T1000 (cell line): Measurements from ENCODE around the gene FKRP.
"Not testable (repeated sequence)": the region's sequence is repeated elsewhere in the genome, so short reads cannot be mapped to it uniquely, and the experiment has no call there.

Experiments
- DNase-seq: peaks from one replicate; lab custom pipeline; 2025; ENCODE audit warnings: mixed read lengths; lab: John Stamatoyannopoulos, UW

The FKRP gene

DNA sequence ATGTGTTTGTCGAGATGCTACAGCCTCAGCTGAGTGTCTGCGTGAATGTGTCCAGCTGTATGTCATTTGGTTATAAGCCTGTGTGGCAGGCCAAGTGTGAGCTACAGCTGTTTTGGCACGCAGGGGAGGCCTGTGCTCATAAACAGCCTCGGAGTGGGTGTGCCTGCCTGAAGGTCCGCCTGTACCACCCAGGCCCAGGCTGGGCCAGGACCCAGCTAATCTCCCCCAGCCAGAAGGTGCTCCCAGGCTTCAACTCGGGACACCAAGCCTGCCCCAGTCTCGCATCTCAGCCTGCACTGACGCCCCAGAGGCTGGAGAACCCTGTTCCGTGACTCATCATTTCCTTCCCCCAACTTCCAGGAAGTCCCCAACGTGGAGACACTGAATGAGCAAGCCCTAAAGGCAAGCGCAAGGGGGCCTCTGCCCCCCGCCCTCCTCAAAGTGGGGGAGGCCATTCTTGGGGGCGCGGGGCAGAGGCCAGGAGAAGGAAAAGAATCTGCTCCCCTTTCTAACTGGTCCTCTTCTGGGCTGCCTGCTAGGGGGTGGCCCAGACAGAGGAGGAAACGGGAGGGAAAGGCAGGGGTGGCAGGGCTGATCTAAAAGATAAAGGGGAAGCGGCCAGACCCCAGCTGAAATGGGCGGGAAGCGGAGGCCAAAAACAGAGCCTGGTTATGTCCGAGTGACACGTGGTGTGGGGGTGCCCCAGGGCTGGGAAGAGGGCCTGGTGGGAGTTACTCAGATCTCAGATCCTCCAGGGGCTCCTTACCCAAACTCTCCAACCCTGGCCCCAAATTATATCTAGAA is 40.6 kb downstream of the FKRP start:
- peak; percentile 44 for DNase-seq

DNA sequence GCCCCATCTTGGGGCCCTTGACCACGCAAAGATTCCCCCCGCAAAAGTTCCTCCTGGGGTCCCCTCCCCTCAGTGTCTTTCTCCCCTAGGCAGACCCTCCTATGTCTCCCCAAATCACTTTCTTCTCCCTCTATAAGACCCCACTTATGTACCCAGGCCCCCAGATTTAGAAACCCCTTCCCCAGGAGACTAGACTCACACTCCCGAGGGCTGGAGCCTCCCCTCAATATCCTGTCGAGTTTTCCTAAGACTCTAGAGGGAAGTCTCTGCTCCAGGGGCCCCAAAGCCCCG is 41.1 kb downstream of the FKRP start:
- DNase-seq, result no peak

DNA sequence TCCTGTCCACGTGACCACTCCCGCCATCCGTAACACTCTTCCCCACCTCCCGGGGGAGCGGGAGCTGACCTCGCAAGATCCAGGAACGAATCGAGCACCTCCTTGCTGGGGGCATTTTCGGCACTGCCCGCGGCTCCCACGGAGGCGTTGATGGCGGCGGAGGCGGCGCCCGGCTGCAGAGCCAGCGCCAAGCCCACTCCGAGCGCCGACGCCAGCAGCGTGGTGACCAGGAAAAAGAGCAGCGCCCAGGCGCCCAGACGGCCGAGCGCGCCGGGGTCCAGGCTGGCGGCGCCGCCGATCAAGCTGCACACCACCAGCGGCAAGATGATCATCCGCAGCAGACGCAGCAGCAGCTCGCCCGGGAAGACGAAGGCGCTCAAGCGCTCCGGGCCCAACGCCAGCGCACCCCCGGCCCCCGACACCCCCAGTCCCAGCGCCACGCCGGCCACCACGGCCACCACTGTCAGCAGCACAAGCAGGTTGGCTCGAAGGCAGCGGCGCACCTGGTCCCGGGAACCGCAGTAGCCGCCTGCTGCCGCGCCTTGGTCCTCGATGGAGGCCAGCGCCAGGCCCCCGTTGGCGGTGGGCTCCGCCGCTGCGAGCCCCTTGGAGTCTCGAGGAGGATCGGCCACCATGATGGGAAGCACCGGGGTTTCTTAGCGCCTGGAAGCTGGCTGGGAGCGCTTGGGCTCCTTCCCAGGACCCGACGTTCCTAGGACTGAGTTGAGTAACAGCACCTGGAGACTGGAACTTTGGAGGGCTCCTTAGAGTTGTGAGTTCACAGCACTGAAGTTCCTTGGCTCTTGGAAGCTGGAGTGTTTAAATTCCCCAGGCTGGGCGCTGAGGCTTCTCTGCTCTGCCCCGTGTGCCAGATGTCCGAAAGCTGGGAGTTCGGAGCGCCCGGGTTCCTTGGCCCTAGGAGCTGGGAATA is 41.7 kb downstream of the FKRP start:
- DNase-seq, result peak; percentile 26

DNA sequence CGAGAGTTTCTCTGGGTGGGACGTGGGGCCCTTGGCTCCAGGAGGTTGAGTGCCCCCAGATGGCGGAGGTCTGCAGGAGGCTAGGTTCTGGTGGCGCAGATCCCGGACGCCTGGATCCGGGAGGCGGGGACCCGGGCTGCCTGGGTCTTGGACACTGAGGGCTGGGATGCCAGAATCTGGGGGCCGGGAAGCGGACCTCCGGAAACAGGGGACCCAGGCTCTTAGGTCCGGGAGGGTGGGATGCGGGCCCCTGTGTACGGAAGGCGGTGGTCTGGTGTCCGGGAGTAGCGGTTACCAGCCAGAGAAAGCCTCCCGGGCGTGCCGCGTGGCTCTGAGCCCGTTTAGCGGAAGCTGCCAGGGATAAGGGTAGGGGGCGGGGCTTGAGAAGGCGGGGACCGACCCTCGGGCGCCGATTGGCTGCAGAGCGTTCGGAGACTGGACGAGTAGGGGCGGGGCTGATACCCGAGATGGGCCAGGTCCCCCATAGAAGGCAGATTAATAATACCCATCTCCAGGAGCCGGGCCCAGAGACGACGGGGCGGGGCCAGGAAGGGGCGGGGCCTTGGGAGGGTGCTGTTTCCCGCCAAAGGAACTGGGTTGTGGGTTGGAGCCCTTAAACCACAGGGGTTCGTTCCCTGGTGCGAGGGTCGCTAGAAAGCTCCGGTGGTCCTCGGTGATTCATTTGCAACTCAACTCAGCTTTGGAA is 42.6 kb downstream of the FKRP start, which contains the start of gene SLC1A5:
TSS of gene SLC1A5 (minus strand) at position 333 of the 706 bp plus-strand sequence. CDS start 629 bp downstream, outside the sequence.
- DNase-seq, result peak; percentile 96

DNA sequence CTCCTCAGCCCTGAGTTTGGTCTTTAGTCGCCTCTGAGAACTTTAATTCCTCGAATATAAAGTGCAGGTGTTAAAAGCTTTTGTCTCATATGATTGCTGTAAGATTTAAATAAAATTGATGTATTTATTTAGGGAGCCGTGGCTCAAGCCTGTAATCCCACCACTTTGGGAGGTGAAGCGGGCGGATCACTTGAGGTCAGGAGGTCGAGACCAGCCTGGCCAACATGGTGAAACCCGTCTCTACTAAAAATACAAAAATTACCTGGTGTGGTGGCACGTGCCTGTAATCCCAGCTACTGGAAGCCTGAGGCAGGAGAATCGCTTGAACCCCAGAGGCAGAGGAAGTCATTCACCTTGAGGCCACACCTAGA is 43.1 kb downstream of the FKRP start:
- no peak for DNase-seq

DNA sequence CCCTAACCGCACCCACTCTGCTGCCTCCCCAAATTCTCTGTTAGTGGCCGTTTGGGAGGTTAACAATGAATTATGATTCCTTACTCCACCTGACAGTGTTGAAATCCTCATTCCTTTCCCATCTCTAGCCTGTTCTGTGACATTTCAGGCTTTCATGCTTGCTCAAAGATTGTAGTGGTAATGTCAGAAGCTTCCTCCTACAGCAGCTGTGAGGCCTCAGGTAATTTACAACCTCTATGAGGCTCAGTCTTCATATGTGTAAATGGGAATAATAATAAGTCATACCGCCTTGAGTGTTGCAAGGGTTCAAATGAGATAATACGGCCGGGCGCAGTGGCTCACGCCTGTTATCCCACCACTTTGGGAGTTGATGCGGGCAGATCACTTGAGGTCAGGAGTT is 43.5 kb downstream of the FKRP start:
- no peak for DNase-seq

DNA sequence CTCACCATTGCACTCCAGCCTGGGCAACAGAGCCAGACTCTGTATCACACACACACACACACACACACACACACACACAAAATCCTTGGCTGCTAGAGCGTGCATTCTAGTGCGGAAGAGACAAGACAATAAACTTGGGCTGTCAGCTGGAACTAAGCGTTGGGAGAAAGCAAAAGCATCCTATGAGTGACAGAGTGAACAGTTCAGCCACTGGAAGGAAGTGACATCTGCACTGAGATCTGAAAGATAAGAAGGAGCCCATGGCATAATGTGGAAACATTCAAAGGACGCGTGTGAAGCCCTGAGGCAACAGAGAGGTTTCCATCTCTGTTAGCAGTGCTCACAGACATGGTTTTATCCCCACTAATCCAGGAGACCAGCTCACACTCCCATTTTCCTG is 46.1 kb downstream of the FKRP start:
- DNase-seq, result no peak

DNA sequence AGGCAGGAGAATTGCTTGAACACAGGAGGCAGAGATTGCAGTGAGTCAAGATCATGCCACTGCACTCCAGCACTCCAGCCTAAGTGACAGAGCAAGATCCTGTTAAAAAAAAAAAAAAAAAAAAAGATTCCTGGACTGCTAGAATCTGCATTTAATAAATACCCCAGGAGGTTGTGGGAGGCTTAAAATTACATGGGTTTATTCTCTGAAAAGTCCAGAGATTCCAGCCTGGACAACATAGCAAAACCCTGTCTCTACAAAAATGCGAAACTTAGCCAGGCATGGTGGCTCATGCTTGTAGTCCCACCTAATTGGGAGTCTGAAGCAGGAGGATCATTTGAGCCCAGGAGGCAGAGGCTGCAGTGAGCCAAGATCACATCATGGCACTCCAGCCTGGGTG is 52.0 kb downstream of the FKRP start:
- no peak for DNase-seq

DNA sequence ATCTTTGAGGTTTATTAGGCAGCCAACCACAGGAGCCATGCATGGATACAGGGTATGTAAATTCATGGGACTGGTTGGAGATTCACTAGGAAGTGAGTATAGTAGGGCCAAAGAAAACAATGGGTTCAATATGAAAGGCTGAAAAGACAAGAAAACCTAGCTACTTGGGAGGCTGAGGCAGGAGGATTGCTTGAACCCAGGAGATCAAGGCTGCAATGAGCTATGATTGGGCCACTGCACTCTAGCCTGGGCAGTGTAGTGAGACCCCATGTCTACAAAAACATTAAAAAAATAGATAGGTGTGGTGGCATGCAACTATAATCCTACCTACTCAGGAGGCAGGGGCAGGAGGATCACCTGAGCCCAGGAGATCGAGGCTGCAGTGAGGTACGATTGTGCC is 52.9 kb downstream of the FKRP start:
- no peak for DNase-seq

DNA sequence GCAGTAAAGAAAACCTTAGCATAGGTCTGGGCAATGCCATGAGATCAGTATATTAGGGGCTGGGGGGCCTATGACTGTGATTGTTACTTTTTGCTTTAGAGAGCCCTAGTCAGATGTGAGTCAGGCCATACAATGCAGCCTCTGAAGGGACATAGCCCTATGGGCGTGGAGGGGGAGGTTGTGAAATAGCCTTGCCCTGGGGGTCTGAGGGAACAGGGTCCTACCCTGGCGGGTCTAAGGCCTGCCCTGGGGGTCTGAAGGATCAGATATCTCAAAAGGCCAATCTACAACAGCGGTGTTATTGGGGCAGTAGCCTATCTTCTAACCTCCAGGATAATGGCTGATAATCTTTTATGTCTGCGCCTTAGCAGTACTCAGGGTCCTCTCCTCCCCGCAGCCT is 56.3 kb downstream of the FKRP start:
- DNase-seq, result no peak

DNA sequence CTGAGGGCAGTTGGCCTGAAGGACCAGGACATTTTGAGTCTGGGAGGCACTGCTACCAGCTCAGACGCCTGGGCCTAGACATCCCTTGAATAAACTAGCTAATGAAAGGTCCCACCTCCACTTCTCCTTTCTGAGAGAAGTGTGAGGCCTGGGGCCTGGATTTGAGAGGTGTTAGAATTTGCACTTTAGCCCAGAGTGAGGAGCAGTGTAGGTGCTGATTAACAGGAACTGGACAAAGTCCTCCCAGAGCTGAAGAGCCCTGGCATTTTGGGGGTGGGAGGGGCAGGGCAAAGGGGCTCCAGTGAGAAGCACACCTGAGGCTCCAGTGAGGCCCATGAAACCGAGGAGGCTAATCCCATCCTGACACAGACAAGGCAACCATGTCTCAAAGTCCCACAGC is 57.7 kb downstream of the FKRP start:
- no peak for DNase-seq

DNA sequence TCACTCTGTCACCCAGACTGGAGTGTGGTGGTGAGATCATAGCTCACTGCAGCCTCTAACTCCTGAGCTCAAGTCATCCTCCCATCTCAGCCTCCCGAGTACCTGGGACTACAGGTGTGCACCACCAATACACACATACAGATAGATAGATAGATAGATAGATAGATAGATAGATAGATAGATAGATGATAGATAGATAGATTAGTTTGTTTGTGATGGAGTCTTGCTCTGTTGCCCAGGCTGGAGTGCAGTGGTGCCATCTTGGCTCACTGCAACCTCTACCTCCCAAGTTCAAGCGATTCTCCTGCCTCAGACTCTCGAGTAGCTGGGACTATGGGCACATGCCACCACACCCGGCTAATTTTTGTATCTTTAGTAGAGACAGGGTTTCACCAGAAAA is 58.6 kb downstream of the FKRP start:
- DNase-seq, result not testable (repeated sequence)

DNA sequence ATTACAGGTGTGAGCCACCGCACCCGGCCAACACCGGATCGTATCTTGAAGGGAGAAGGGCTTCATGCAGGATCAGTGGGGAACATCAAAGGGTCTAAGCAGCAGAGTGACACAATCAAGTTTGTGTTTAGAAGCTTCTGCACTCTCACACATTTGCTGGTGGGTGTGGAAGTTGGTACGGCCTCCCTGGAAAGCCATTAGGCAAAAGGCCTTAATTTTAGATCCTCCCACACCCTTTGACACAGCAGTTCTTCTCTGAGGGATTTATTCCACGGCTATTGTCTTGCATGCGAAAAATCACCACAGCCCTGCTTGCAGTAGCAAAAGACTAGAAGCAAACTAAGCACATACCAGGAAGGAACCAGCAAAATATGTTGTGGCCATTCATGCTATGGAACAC is 60.8 kb downstream of the FKRP start:
- DNase-seq, result no peak
